HL-60 (cell line): ENCODE data around the gene BCL2.
A peak's percentile ranks its signal among the peaks of the same experiment; 100 is the strongest.

ENCODE experiments used
- DNase-seq, 2 experiments: peaks; one replicate each; pipeline ENCODE4 v3.0.0-alpha.2; 2010 to 2020; ENCODE audit warnings: low read depth in 1 of 2, low spot score in 1 of 2
- H3K27ac ChIP-seq: fragments of 250-450 bp; sonication (Bioruptor Pico); replicated peaks from 2 replicates; pipeline ENCODE4 v1.5.1; 2020; ENCODE audit warnings: mild to moderate bottlenecking, moderate library complexity
- H3K27me3 ChIP-seq: fragments of 250-450 bp; sonication (Bioruptor Pico); 2 replicates; pipeline ENCODE4 v1.5.1; 2021; ENCODE audit warnings: mild to moderate bottlenecking, moderate library complexity; ENCODE audit not compliant: insufficient read depth, poor library complexity, severe bottlenecking
- H3K4me3 ChIP-seq: replicated peaks from 2 replicates; pipeline ENCODE4 v1.5.1; 2011; ENCODE audit warnings: mild to moderate bottlenecking, control low read depth, low read length; ENCODE audit not compliant: insufficient read depth
- CTCF ChIP-seq: IDR thresholded peaks from one replicate; pipeline ENCODE4 v1.5.1; 2011; ENCODE audit warnings: low read length, control low read depth, inconsistent platforms; ENCODE audit not compliant: insufficient read depth
- GABPA ChIP-seq: IDR thresholded peaks from 2 replicates; pipeline ENCODE4 v1.6.1; 2012; ENCODE audit warnings: low read depth
- POLR2AphosphoS5 ChIP-seq: IDR thresholded peaks from 2 replicates; pipeline ENCODE4 v1.6.1; 2012; ENCODE audit warnings: low read depth
- REST ChIP-seq: IDR thresholded peaks from 2 replicates; pipeline ENCODE4 v1.6.1; 2012; ENCODE audit warnings: low read depth; ENCODE audit not compliant: insufficient replicate concordance
- SPI1 ChIP-seq: IDR thresholded peaks from 2 replicates; pipeline ENCODE4 v1.6.1; 2012; ENCODE audit warnings: low read depth, mild to moderate bottlenecking, borderline replicate concordance

BCL2 gene

GRCh38 chr18:63141778-63142176, 177.8 kb downstream of the BCL2 start:
- no peak for DNase-seq
- no peak overlapping the region for H3K4me3 ChIP-seq
- TF ChIP-seq REST (no peak), SPI1 (peak; percentile 38; the same call in 1 of the 2 replicates)
- no peaks in the 10 kb centered on the region for H3K27me3 ChIP-seq
- no peak overlapping the region for H3K27ac ChIP-seq

- H3K4me3 ChIP-seq = no peak overlapping the region
These were observed 178.4 kb downstream of the BCL2 start for GRCh38 chr18:63140997-63141777.

GRCh38 chr18:63140038-63140450, 179.5 kb downstream of the BCL2 start:
- Histone ChIP-seq H3K27ac (no peak overlapping the region; the same call in 1 of the 2 replicates), H3K4me3 (no peak overlapping the region), H3K27me3 (no peaks in the 10 kb centered on the region)
- TF ChIP-seq REST (no peak), CTCF (no peak), SPI1 (no peak), GABPA (no peak), POLR2AphosphoS5 (no peak)
- no peak for DNase-seq

More at GRCh38 chr18:63140997-63141777, 178.4 kb downstream of the BCL2 start:
- Histone ChIP-seq H3K27me3 (no peaks in the 10 kb centered on the region), H3K27ac (no peak overlapping the region)
- TF ChIP-seq CTCF (no peak), SPI1 (no peak), POLR2AphosphoS5 (no peak), GABPA (no peak), REST (no peak)
- no peak for DNase-seq
